T-cell (primary cell): ENCODE results near the gene CELF2. TPM values are rescaled to one million over a fixed set of nuclear protein-coding genes. Genes with fewer than 3 reads are reported as not detected.

Experiments
- ATAC-seq, 4 experiments: fragments of 200-7000 bp in 3 of 4; fragments of 150-1000 bp in 1 of 4; cut with Tn5 transposase; replicated peaks in 1 of 4; 1 replicate in 3 of 4; 2 replicates in 1 of 4; pipeline ENCODE4 v1.10.0; 2021; ENCODE audit warnings: moderate library complexity in 3 of 4, mild to moderate bottlenecking in 2 of 4, moderate number of reproducible peaks in 1 of 4
- CTCF ChIA-PET, 2 donors: fragments of 300-600 bp; sonication (Branson Sonifier 250); formaldehyde crosslinking; loops; one replicate each; lab custom pipeline; 2022; ENCODE audit warnings: antibody characterized with exemption in 2 of 2; lab: Charles Lee
- POLR2A ChIA-PET, 2 donors: fragments of 300-600 bp; sonication (Branson Sonifier 250); formaldehyde crosslinking; loops; one replicate each; lab custom pipeline; 2022; ENCODE audit warnings: antibody characterized with exemption in 2 of 2; lab: Charles Lee
- DNase-seq, 35 experiments: peaks; one replicate each; pipeline versions ENCODE4 v3.0.0 to v3.0.0-alpha.2; 2013 to 2023
- H3K27ac ChIP-seq: one replicate; pipeline ENCODE4 v1.5.1; 2013; ENCODE audit warnings: low read length
- H3K27me3 ChIP-seq, 2 experiments: replicated peaks in 1 of 2; 1 replicate in 1 of 2; 2 replicates in 1 of 2; pipeline versions ENCODE4 v1.6.1 to v1.7.0; 2013; ENCODE audit warnings: low read length in 1 of 2, mixed read lengths in 1 of 2; ENCODE audit not compliant: control insufficient read depth in 2 of 2, insufficient read depth in 2 of 2; ENCODE audit errors: extremely low read depth in 1 of 2
- H3K36me3 ChIP-seq, 2 donors: 1 replicate in 1 of 2; 2 replicates in 1 of 2; pipeline versions ENCODE4 v1.6.1 to v1.7.0; 2013; ENCODE audit warnings: low read length in 1 of 2; ENCODE audit not compliant: control insufficient read depth in 2 of 2, insufficient read depth in 1 of 2; ENCODE audit errors: extremely low read depth in 1 of 2
- H3K4me1 ChIP-seq, 2 experiments: 1 replicate in 1 of 2; 2 replicates in 1 of 2; pipeline versions ENCODE4 v1.6.1 to v1.7.0; 2013; ENCODE audit warnings: low read length in 2 of 2, mixed read lengths in 1 of 2; ENCODE audit not compliant: insufficient read depth in 2 of 2, control insufficient read depth in 1 of 2; ENCODE audit errors: extremely low read depth in 1 of 2
- H3K4me3 ChIP-seq, 2 donors: 1 replicate in 1 of 2; 2 replicates in 1 of 2; pipeline versions ENCODE4 v1.5.1 to v1.7.0; 2013; ENCODE audit warnings: mild to moderate bottlenecking in 2 of 2, low read length in 1 of 2, moderate library complexity in 1 of 2; ENCODE audit not compliant: control insufficient read depth in 1 of 2; ENCODE audit errors: extremely low read depth in 1 of 2
- H3K9me3 ChIP-seq: 2 replicates; pipeline ENCODE4 v1.7.0; 2013
- H3K27ac Mint-ChIP-seq, 2 donors: one replicate each; pipeline ENCODE4 v1.8.0; 2020 to 2021; ENCODE audit warnings: mild to moderate bottlenecking in 2 of 2, mixed read lengths in 2 of 2
- H3K27me3 Mint-ChIP-seq, 2 donors: one replicate each; pipeline ENCODE4 v1.8.0; 2021 to 2022; ENCODE audit warnings: mixed read lengths in 2 of 2
- H3K36me3 Mint-ChIP-seq: one replicate; pipeline ENCODE4 v1.8.0; 2021; ENCODE audit warnings: mixed read lengths
- H3K4me1 Mint-ChIP-seq, 3 donors: one replicate each; pipeline ENCODE4 v1.8.0; 2020 to 2022; ENCODE audit warnings: mixed read lengths in 3 of 3, mild to moderate bottlenecking in 1 of 3
- H3K4me3 Mint-ChIP-seq, 3 donors: one replicate each; pipeline ENCODE4 v1.8.0; 2020 to 2022; ENCODE audit warnings: mild to moderate bottlenecking in 3 of 3, mixed read lengths in 3 of 3, moderate library complexity in 3 of 3
- H3K9me3 Mint-ChIP-seq, 3 donors: one replicate each; pipeline ENCODE4 v1.8.0; 2020 to 2022; ENCODE audit warnings: mixed read lengths in 3 of 3
- WGBS: methylation state at CpG from one replicate; pipeline ENCODE4 v1.1.5; 2013; ENCODE audit warnings: missing lambda C conversion rate; ENCODE audit not compliant: insufficient coverage; 5-methylcytosine and 5-hydroxymethylcytosine counted together
- total RNA-seq, 35 experiments: library from RNA in 6 of 35; stranded (reverse) in 6 of 35; fragments of 120-200 nt in 1 of 35; gene quantifications; one replicate each; pipeline versions ENCODE4 v1.2.1 to v1.2.4 and lab custom pipeline; 2013 to 2026

CELF2 gene
- total RNA-seq, 5 donors from 2014 or later (not counting 1 experiment from before 2014, with no cell fraction given), result 149 to 225 (median 166) TPM

DNA sequence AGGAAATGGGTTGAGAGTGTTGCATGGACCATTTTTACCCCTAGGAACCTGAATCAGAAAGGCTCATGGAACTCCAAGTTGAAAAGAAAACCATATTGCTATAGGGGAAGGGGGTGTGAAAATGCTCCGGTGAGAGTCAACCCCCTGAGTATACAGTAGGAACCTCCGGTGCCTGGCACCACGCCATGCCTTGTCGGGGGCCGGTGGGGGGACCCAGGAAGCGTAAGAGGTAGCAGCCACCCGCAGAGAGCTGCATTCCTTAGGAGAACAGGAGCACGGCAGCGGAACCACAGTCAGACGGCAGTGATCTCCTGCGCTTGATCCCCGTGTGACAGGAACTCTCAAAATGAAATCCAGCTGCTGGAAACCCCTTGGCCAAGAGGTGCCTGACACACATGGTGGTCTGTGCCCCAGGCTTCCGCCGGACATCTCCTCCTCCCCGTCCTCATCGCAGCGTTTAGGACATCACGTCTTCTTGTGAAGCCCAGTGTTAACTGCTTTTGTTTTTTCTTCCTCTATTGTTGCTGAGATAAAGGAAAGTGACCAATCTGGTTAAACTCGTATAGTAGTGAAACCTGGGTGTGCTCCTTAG lies 186.8 kb downstream of the CELF2 start:
- no peaks in the 10 kb centered on the region for H3K27me3 Mint-ChIP-seq
- no peak for ATAC-seq
- peaks cover 100% of the 10 kb centered on the region in 3 donors for H3K4me1 Mint-ChIP-seq
- CTCF ChIA-PET, result interaction anchor here in 1 of 2 donors (0.6 kb wide), 1 partner anchor 138 kb away, joined by 3 read pairs; no protein-coding TSS in a partner anchor
- peak in 6 of 35 experiments; percentile 21 to 42 (median 28) for DNase-seq
- POLR2A ChIA-PET, result interaction anchor here (0.6 kb wide), 4 partner anchors 32 to 761 kb away, joined by 3 to 5 read pairs (median 3); no protein-coding TSS in a partner anchor
- peaks cover 77% of the 10 kb centered on the region for H3K36me3 Mint-ChIP-seq
- WGBS, result 78% methylated on average over 12 of the region's 19 CpGs
- no peak overlapping the region for H3K4me3 Mint-ChIP-seq
- Histone ChIP-seq H3K4me3 (no peak overlapping the region), H3K9me3 (no peaks in the 10 kb centered on the region), H3K27me3 (no peaks in the 10 kb centered on the region), H3K27ac (peak overlapping the region; percentile 39), H3K36me3 (peaks cover 13 to 80% of the 10 kb centered on the region in 2 donors), H3K4me1 (peaks cover 22 to 82% of the 10 kb centered on the region in 2 experiments)
- no peaks in the 10 kb centered on the region for H3K9me3 Mint-ChIP-seq
- peak overlapping the region; percentile 71 to 80 for H3K27ac Mint-ChIP-seq

DNA sequence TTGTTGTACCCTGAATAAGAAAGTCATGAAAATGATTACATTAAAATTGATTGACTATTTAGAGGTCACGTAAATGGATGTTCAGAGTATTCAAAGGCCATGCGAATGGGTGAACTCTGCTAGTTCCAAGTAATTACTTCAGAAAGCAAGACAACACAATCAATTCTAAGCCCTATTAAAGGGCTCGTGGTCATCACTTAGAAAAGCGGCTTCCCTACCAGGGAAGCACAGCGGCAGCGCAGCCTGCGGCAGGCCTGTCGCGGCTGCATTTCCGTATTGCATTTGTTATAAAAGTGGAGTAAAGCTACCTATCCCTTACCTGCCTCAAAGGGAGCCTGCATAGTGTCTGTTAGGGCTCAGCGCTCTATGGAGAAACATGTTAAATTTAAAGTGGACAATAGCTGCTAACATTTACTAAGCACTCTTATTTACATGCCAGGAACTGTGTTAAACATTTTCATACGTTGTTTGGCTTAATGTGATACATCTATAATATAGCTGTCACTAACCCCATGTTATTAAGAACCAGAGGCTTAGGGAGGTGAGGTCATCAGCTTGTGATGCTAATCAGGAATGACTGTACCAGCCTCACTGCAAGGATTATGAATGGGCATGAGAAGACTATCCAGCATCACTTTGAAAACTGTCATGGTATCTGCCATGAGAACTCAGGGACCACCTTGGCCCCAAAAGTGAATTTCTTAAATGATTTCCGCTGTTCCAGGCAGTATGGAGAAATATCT lies 187.5 kb downstream of the CELF2 start:
- Mint-ChIP-seq H3K36me3 (peaks cover 72% of the 10 kb centered on the region), H3K4me1 (peaks cover 100% of the 10 kb centered on the region in 3 donors), H3K27ac (peak overlapping the region; percentile 71 to 80), H3K4me3 (peak overlapping the region in 1 of 3 donors; percentile 10), H3K9me3 (no peaks in the 10 kb centered on the region), H3K27me3 (no peaks in the 10 kb centered on the region)
- ChIA-PET CTCF (interaction anchor here (0.6 to 1.3 kb wide), 4 partner anchors 12 to 139 kb away, joined by 3 to 5 read pairs (median 3); no protein-coding TSS in a partner anchor), POLR2A (interaction anchor here (0.6 kb wide), 2 partner anchors 69 to 760 kb away, joined by 3 read pairs; no protein-coding TSS in a partner anchor)
- no peaks in the 10 kb centered on the region for H3K9me3 ChIP-seq
- DNase-seq, result no peak
- ATAC-seq, result peak in 1 of 4 experiments; percentile 30
- no peaks in the 10 kb centered on the region for H3K27me3 ChIP-seq
- peaks cover 27 to 84% of the 10 kb centered on the region in 2 experiments for H3K4me1 ChIP-seq
- no peak overlapping the region for H3K4me3 ChIP-seq
- no CpG with 5 or more reads among the region's 13 CpGs for WGBS
- peaks cover 13 to 75% of the 10 kb centered on the region in 2 donors for H3K36me3 ChIP-seq
- H3K27ac ChIP-seq, result peak overlapping the region; percentile 39

DNA sequence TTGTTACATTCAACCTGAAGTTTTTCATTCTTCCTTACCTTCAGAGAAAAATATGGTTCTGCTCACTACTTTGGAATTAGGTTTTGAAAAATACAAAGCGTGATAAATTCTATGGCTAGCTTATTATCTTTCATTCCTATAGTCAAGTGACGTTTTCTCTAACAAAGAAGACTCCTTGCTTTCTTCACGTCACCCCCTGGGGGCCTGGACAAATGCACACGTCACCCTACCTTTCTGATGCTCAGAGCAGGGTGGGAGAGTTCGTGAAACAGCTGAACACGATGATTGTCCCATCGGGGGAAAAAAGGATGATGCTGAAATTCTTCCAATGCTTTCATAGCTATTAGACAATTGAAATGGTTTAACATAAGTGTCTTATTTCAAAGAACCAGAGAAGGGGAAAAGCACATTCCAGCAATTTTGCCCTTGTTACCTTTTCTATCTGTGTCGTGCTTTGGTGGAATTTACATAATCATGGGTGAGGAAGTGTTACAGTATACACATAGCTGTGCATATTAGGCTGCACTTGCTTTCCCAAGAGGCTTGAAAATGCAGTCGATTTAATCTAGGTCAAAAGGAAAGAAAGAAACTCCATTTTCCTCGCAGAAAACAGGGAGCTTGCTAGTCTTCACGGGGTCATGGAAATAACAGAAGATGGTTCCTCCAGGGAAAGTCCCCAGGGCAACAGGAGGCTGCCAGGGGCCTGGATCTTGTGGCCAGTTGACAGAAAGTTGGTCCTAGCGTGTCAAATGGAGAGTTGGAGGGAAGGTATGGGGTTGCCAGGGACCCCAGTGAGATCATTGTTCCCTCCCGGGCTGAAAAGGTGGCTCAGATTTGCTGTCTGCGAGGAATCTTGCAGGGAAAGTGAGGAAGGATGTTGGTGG lies 189.2 kb downstream of the CELF2 start:
- peaks cover 100% of the 10 kb centered on the region in 3 donors for H3K4me1 Mint-ChIP-seq
- H3K36me3 ChIP-seq, result peaks cover 8 to 70% of the 10 kb centered on the region in 2 donors
- H3K27me3 ChIP-seq, result no peaks in the 10 kb centered on the region
- no peak for DNase-seq
- peak overlapping the region; percentile 18 for H3K27ac ChIP-seq
- POLR2A ChIA-PET, result interaction anchor here in 1 of 2 donors (0.6 to 0.8 kb wide), 2 partner anchors 19 to 41 kb away, joined by 3 read pairs; no protein-coding TSS in a partner anchor
- no peak overlapping the region for H3K4me3 ChIP-seq
- H3K9me3 ChIP-seq, result no peaks in the 10 kb centered on the region
- H3K27ac Mint-ChIP-seq, result peak overlapping the region; percentile 77 to 82
- no peaks in the 10 kb centered on the region for H3K27me3 Mint-ChIP-seq
- no peak for ATAC-seq
- H3K4me1 ChIP-seq, result peaks cover 34 to 83% of the 10 kb centered on the region in 2 experiments
- CTCF ChIA-PET, result interaction anchor here in 1 of 2 donors (0.6 to 1.2 kb wide), 3 partner anchors 8 to 206 kb away, joined by 3 to 5 read pairs (median 3); no protein-coding TSS in a partner anchor
- H3K36me3 Mint-ChIP-seq, result peaks cover 67% of the 10 kb centered on the region
- 74% methylated on average over 7 of the region's 14 CpGs for WGBS
- no peaks in the 10 kb centered on the region for H3K9me3 Mint-ChIP-seq
- H3K4me3 Mint-ChIP-seq, result peak overlapping the region in 2 of 3 donors; percentile 10 to 75

DNA sequence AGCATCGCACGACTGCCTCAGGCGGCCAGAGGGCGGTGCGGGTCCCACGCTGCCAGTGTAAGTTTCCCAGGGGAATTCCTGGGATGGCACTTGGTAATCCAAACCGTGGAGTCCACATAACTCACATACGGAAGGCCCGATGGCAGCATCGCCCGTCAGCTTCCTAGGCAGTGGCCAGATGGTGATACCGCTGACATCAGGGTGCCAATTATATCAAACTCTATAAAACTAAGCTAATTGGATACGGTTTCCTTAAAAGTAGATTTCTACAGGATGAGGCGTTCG lies 189.8 kb downstream of the CELF2 start:
- no peaks in the 10 kb centered on the region for H3K27me3 Mint-ChIP-seq
- H3K36me3 Mint-ChIP-seq, result peaks cover 64% of the 10 kb centered on the region
- H3K9me3 Mint-ChIP-seq, result no peaks in the 10 kb centered on the region
- DNase-seq (no peak), ATAC-seq (no peak)
- H3K27ac Mint-ChIP-seq, result peak overlapping the region; percentile 77 to 82
- no peaks in the 10 kb centered on the region for H3K9me3 ChIP-seq
- ChIA-PET POLR2A (interaction anchor here in 1 of 2 donors (0.6 kb wide), 1 partner anchor 42 kb away, joined by 3 read pairs; no protein-coding TSS in a partner anchor), CTCF (no interaction called here)
- H3K4me3 Mint-ChIP-seq, result peak overlapping the region in 2 of 3 donors; percentile 10 to 75
- 86% methylated on average over 11 of the region's 15 CpGs for WGBS
- peaks cover 34 to 86% of the 10 kb centered on the region in 2 experiments for H3K4me1 ChIP-seq
- no peak overlapping the region for H3K4me3 ChIP-seq
- H3K27me3 ChIP-seq, result no peaks in the 10 kb centered on the region
- H3K36me3 ChIP-seq, result peaks cover 8 to 71% of the 10 kb centered on the region in 2 donors
- peak overlapping the region; percentile 18 for H3K27ac ChIP-seq
- H3K4me1 Mint-ChIP-seq, result peaks cover 100% of the 10 kb centered on the region in 3 donors

DNA sequence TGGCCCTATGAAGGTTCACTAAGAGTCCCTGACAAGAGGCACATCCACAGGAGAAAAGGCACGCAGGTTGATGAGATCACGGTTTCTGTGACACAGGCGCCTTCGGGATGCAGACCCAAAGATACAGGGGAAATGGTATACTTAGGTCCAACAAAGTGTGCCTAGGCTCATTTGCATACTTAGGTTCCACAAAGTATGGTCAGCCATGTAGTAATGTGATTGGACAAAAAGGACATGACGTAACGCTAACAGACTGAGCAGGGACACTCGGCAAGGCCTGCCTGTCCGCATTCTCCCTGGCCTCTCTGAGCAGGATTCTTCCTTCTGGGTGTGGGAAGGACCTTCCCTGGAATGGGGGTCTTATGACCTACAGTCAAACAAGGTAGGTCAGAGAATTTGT lies 190.6 kb downstream of the CELF2 start:
- Mint-ChIP-seq H3K4me1 (peaks cover 100% of the 10 kb centered on the region in 3 donors), H3K27me3 (no peaks in the 10 kb centered on the region), H3K4me3 (peak overlapping the region; percentile 70 to 76 (median 75)), H3K9me3 (no peaks in the 10 kb centered on the region), H3K27ac (peak overlapping the region; percentile 77 to 82), H3K36me3 (peaks cover 60% of the 10 kb centered on the region)
- Histone ChIP-seq H3K27me3 (no peaks in the 10 kb centered on the region), H3K4me1 (peaks cover 34 to 87% of the 10 kb centered on the region in 2 experiments), H3K4me3 (peak overlapping the region in 1 of 2 donors; percentile 26), H3K9me3 (no peaks in the 10 kb centered on the region), H3K36me3 (peaks cover 11 to 69% of the 10 kb centered on the region in 2 donors), H3K27ac (peak overlapping the region; percentile 57)
- DNase-seq (no peak), ATAC-seq (no peak)
- ChIA-PET POLR2A (interaction anchor here in 1 of 2 donors (1.1 kb wide), 1 partner anchor 29 kb away, joined by 3 read pairs; no protein-coding TSS in a partner anchor), CTCF (interaction anchor here in 1 of 2 donors (1.1 to 2.3 kb wide), 3 partner anchors 19 to 62 kb away, joined by 3 to 12 read pairs (median 6); no protein-coding TSS in a partner anchor)
- 81% methylated on average over 8 of the region's 8 CpGs for WGBS
